Hematopoietic multipotent progenitor cell treated with erythropoietin and hydrocortisone succinate and interleukin-3 and kit ligand, for 17 days (in vitro differentiated cells): ENCODE measurements around the gene HP.
A peak's percentile ranks its signal among the peaks of the same experiment; 100 is the strongest.

Experiments used
- DNase-seq: peaks from one replicate; pipeline ENCODE4 v3.0.0-alpha.2; 2015; ENCODE audit warnings: low spot score

HP gene

GRCh38 chr16:72085002-72085401, 30.7 kb downstream of the HP start:
- DNase-seq, result no peak

- DNase-seq, result no peak
These were observed 36.9 kb downstream of the HP start for GRCh38 chr16:72091217-72091616.

GRCh38 chr16:72092832-72093447, 38.6 kb downstream of the HP start:
- no peak for DNase-seq

GRCh38 chr16:72093448-72094265, 39.4 kb downstream of the HP start, which contains the start of the genes DHX38 and TXNL4B:
DHX38 (plus strand) TSS chr16:72093847; CDS start chr16:72096158, 2,311 bp downstream.
TXNL4B (minus strand) TSS chr16:72093620; CDS start chr16:72090749, 2,871 bp downstream.
- DNase-seq, result peak; percentile 96

DNA sequence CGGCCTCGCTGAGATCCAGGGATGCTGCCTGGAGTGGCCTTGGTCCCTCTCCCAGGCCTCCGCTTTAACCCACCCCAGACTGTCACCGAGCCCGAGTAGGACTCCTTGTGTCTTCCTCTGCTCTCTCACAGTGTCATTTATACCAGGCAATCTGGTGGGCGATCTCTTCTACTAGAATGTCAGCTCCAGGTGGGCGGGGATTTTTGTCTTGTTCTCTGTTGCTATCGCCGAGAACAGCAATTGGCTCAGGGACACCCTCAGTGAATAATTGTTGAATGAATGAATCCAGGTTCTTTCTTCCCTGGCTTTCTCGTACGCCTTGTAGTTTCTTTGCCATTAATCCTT, 39.9 kb downstream of the HP start:
- peak; percentile 26 for DNase-seq

- no peak for DNase-seq
These were observed 44.6 kb downstream of the HP start for GRCh38 chr16:72098936-72099335.

GRCh38 chr16:72099377-72099818, 45.1 kb downstream of the HP start:
- peak; percentile 77 for DNase-seq

- DNase-seq, result no peak
These were observed 46.9 kb downstream of the HP start for GRCh38 chr16:72101195-72101594.

DNA sequence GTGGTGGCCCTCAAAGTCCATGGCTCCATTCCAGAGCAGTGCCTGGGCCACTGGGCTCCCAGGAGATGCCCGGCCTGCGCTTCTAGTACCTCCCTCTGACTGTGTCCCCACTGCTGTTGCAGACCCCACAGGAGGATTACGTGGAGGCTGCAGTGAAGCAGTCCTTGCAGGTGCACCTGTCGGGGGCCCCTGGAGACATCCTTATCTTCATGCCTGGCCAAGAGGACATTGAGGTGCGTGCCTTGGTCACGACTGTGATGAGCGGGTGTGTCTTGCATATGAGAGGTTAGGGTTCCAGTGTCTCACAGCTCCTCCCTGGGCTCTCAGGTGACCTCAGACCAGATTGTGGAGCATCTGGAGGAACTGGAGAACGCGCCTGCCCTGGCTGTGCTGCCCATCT, 50.6 kb downstream of the HP start:
- DNase-seq, result no peak

DNA sequence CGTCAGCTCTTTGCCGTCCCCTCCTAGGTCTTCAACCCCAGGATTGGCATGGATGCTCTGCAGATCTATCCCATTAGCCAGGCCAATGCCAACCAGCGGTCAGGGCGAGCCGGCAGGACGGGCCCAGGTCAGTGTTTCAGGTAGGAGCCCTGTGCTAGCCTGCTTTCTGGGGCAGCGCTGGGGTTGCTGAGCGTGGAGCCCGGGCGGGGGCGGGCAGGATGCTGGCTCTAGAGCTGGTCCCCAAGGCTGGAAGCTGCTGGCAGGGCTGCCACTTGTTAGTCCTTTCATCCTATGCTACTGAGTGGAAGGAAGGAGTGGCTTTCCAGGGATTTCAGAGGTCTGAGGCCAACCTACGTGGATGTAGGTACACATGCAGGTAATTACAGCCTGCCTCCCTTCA, 51.7 kb downstream of the HP start:
- no peak for DNase-seq

- DNase-seq, result no peak
These were observed 53.1 kb downstream of the HP start for GRCh38 chr16:72107371-72107770.

DNA sequence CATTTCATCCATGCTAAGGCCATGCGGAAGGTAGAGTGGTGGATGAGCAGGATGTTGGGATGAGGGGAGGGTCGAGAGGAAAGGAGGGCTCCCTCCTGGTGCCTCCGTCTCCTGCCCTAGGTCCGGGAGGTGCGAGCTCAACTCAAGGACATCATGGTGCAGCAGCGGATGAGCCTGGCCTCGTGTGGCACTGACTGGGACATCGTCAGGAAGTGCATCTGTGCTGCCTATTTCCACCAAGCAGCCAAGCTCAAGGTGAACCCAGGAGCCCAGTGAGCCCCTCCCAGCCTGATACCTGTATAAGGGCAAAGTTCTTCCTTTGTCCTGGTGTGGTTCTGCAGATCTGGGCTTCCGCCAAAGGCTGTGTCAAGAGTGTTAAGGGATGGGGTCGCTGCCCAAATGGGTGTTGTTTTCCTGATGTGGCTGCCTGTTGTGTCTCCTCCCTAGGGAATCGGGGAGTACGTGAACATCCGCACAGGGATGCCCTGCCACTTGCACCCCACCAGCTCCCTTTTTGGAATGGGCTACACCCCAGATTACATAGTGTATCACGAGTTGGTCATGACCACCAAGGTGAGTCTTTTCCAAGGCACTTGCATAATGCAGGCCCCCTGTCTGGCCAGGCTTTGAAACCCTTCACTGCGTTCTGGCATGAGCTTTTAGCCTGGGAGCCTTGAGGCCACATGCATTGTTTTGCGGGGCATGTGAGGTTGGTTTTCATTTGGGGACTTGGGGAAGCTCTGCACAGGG, 54.2 kb downstream of the HP start:
- DNase-seq, result no peak

DNA sequence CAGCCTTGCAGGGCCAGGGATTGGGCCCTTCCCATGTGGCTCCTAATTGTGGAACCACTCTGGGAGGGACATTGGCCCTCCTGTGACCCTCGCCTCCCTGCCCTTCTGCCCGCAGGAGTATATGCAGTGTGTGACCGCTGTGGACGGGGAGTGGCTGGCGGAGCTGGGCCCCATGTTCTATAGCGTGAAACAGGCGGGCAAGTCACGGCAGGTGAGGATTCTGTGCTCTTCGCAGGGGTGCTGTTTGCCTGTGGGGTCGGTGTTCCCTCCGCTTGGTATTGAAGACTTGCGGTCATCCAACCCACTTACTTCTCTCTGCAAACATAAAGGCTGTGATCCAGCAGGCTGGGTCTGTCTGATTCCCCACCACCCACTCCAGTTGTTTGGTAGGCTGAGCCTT, 55.0 kb downstream of the HP start:
- DNase-seq, result no peak

DNA sequence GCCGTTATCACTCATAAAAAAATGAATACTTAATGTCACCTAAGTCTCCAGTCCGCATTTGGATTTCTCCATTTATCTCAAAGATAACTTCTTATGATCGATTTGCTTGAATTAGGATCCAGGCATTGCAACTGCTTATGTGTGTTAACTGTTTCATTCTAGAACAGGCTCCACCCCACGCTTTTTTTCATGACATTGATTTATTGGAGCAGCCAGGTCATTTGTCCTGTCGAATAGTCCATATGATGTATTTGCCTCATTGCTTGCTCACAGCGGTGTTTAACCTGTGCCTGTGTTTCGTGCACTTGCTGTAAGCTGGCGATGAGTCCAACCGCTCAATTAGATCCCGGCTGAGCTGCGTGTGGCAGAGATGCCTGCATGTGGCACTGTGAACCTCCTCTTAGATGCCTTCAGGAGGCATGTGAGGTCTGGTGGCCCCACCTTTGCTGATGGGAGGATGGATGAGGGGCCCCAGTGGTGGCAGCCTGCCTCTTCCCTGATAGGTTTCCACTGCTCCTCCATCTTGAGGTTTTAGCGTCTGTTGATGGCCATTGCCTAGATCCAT, 55.7 kb downstream of the HP start:
- DNase-seq, result no peak
